HG03439 (cell line): Measurements from ENCODE around the gene MTCH2.

ENCODE experiments used
- ATAC-seq: cut with Tn5 transposase; IDR thresholded peaks from one replicate; pipeline ENCODE4 v1.9.1; 2021; ENCODE audit warnings: mild to moderate bottlenecking, moderate library complexity; ENCODE audit not compliant: unreplicated experiment

MTCH2 gene

DNA sequence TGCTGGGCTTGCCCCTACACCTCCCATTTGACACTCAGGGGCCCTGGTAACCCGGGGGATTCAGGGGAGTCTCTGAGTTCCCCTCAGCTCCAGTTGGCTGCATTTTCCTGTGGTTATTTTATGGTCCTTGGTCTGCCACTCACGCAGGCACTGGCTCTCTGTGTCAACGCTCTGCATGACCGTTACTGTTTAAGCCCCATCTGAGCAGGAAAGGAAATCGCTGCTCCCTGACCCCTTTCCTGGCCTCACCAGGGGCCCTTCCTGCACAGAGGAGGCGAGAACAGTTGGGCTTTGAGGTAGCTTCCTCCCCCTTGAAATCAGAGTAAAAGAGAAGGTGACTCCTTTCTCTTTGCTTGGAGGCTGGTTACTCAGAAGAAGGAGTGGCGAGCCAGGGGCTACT lies 50.6 kb downstream of the MTCH2 start:
- no peak for ATAC-seq

GRCh38 chr11:47589977-47590861 lies 52.1 kb downstream of the MTCH2 start:
- ATAC-seq = no peak

- ATAC-seq = no peak
Observed at GRCh38 chr11:47589584-47589976, 52.8 kb downstream of the MTCH2 start.

DNA sequence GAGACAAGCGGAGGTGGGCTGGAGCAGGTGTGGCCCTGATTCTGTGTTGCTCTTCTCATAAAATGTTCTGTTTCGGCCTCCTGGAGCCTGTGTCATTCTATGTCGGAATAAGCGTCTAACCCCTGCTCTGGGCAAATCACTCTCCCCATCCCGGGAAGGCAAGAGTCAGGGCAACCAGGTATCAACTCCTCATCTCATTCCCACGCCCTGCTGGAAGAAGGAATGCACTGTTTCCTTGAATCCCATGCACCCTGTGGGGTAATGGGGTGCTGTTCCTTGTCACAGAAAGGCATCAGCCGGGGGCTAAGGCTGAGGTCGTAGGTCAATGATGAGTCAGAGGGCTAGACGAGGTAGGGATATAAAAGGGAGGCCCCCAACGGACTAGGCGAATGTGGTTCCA lies 53.2 kb downstream of the MTCH2 start:
- no peak for ATAC-seq

DNA sequence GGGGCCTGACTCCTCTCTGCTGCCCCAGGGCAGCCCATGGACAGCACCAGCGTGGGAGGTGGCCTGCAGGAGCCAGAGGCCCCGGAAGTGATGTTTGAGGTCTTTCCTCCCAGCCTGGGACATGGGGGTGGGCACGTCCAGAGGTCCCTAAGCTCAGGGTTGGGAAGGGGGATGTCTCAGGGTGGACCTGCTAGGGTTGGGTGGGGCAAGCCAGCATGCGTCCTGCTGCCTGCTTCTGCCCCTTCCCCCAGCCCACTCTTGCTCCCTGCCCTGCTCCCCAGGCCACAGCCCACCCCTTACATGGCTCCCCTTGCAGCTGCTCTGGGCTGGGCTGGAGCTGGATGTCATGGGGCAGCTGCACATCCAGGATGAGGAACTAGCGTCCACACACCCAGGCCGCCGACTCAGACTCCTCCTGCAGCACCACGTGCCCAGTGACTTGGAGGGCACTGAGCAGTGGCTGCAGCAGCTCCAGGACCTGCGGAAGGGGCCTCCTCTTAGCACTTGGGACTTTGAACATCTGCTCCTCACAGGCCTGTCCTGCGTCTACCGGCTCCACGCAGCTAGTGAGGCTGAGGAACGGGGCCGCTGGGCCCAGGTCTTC lies 54.5 kb downstream of the MTCH2 start:
- no peak for ATAC-seq

DNA sequence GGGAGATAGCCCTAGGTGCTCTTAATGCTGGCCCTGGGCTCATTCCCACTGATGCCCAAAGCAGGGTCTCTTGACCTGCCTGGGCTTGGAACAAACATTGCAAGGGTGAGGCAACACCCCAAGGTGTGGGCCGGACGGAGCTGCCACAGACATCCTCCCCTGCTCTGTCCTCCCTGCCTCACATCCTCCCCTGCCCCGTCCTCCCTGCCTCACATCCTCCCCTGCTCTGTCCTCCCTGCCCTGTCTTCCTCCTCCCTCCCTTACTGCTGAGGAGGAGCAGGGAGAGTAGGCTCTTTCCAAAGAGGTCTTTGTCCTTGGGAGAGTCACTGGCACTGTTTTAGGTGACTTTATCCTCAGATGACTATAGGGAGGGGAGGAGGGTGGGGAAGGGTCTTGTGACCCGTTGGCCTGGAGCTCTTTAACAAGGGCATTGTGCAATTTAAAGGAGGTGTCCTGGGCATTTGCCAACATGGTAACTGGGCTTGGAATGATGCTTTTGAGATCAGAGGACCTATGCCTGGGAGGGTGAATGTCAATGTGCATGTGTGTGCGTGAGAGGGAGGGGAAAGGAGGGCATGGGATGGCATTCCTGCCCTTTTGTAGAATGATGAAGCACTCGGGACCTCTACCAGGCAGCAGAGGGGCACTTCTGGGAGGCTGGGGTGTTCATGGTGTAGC lies 55.2 kb downstream of the MTCH2 start:
- no peak for ATAC-seq

DNA sequence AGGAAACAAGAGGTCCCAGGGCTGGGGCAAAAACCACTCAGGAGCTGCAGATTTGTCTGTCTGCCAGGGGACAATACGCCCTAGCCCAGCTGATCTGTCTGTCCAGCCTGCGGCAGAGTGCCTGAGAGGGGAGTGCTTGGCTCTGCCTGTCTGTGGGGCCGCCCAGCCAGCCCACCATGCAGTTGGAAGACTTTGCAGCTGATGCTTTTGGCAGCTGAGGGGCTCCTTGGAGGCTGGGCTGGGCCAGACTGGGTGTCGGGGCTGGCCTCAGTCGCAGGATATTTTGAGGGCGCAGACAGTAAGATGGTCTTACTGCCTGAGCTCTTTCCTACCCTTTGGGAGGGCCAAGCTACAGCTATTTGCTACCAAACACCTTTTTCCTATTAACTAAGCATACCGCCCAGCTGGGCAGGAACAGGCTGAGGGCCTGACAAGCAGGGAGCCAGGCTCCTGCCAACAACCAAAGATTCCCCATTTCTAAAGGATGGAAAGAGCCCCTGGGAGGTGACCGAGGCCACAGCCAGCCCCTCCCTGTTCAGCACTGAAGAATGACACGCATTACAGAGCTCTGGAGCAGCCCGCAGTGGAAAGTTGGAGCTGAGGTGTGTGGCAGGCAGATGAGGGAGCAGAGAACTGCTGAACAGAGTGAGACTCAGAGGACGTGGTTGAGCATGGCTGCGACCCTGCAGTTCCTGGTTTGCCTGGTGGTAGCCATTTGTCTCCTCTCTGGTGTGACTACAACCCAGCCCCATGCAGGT lies 56.1 kb downstream of the MTCH2 start, which contains the start of gene FAM180B:
FAM180B (plus strand) TSS at position 581 of the 758 bp plus-strand sequence; CDS start at position 672, 91 bp downstream.
- no peak for ATAC-seq

GRCh38 chr11:47583844-47584243 lies 58.5 kb downstream of the MTCH2 start:
- ATAC-seq = no peak

DNA sequence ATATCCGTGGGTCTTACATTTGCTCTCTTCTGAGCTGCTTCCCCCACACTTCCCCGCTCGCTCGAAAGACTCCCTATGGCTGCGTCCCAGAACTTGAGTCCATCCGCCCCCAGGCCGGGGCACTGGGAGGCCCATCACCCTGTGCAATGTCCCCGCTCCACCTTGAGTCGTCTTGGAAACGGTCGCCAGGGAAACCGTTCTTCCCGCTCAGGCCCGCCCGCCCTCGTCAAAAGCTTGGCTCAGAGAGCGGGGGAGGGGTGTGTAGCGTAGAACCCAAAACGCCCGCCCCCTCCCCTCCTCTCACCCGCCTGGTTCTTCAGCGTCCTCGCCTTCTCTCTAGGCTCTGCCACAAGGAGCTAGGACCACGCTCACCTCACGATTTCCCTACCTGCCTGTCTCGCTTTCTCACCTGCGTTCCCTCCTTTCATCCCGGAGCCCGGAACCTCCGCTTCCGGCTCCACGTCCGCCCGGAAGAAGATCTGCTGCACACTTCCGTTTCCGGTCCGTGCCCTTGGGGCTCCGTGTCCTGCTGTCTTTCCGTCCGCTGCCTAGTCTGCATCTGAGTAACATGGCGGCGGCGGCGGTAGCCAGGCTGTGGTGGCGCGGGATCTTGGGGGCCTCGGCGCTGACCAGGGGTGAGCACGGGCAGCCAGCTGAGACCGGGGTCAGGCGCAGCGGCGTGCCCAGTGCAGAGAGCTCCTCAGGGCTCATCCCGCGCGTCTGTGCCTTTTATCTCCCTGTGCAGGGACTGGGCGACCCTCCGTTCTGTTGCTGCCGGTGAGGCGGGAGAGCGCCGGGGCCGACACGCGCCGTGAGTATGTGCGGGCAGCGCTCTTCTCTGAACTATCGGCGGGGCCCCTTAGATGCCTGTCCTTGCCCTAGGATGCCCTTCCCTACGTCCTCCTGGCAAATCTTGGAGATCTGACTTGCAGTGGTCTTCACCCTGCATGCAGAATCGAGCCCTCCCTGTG lies 63.5 kb downstream of the MTCH2 start, which contains the start of the genes KBTBD4 and NDUFS3:
KBTBD4 (minus strand) TSS at position 447 of the 971 bp plus-strand sequence; CDS start at position 428, 19 bp downstream.
NDUFS3 (plus strand) TSS at position 551 of the 971 bp plus-strand sequence; CDS start at position 569, 18 bp downstream.
- ATAC-seq = peak; percentile 91

DNA sequence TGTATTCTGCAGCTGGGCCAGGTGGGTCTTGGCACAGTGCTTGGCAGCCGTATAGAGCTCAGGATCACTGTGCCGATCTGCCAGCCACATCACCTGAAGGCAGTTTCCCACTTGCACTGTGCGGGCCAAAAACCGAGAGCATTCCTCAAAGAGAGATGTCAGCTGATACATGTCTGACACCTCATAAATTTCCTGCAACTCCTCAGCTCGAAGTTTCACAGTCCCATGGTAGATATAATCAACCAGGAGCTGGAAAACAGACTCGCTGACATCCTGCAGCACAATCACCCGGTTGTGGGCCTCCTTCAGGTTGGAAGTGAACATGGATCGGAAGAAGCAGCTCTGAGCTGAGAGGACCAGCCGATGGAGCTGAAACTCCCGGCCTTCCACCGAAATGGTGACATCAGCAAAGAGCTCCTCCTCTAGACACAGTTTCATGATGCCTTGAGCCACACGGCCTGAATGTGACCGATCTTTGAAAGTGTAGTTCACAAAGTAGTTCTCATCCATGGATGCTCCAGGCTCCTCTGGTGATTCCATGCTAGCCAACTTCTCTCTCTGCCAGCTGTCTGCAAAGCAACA lies 64.8 kb downstream of the MTCH2 start:
- no peak for ATAC-seq

DNA sequence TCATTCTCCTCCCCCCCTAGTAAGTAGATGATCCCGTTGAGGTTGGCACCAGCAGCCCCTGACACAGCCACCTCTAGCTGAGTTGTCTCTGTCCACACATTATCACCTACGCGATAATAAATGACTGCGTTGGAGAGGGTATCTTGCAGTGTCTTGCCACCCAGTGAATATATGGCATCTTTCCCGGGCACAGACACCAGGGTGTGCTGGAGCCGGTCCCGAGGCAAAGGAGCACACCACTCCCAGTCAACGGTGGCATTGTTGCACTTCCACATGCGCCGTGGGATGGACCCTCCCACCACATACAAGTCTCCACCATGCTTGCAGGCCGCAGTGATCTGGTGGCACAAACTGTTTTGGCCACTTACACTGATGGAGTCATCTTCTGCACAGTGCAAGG lies 69.0 kb downstream of the MTCH2 start:
- no peak for ATAC-seq

- no peak for ATAC-seq
Observed at GRCh38 chr11:47572715-47573255, 69.6 kb downstream of the MTCH2 start.

DNA sequence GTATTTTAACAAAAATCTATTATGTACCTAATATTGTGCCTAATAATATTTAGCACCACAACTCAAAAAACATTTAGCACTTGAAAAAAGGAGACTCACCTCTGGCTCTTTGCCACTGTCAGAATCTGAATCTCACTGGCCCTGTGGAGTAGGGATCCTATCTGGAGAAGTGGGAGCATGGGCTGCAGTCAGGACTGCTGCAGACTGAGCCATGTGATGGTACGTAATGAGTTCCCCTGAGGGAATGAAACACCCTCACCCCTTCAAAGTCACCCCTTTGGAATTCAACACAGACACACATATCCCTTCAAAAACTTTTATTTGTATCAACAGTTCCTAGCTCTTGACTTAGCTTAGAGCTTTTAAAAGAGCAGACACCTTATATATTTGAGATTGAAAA lies 70.5 kb downstream of the MTCH2 start:
- no peak for ATAC-seq

GRCh38 chr11:47571357-47571729 lies 71.0 kb downstream of the MTCH2 start:
- ATAC-seq = no peak

DNA sequence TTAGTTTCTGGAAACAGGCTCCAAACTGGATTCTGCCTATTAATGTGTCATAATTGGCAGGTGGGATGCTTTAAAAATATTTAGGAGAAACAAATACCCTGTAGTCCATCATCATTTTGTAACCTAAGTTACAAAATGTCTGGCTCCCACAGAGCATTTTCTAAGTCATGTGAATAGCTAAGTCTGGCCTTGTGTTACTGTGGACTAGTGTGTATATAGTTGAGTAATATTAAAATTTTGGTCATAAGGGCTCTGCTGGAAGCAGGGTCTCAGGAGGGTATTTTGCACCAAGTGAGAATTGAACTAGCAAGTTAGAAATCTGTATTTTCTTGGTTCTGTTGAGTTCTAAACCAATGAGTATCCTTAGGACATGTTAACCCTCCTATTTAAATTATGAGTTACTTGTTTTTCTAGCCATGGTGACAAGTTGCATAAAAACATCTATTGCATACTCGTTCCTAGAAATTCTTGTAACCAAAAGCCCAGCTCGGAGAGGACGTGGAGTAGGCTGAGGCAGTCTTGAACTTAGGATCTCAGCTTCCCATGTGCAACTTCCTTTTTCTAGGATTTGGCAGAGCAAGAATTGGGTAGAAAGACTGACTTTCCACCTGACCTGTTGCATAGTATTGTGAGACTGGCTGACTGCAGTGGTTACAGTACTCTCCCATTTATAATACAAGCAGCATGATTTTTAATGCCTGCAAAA lies 71.6 kb downstream of the MTCH2 start:
- no peak for ATAC-seq

DNA sequence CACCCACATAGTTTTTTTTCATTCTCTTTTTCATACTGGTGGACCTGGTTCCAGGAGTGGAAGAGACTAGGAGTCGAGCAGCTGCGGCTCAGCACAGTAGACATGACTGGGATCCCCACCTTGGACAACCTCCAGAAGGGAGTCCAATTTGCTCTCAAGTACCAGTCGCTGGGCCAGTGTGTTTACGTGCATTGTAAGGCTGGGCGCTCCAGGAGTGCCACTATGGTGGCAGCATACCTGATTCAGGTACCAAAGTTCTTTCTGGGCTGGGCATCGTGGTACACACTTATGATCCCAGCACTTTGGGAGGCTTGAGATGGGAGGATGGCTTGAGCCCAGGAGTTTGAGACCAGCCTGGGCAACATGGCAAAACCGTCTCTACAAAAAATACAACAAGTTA lies 72.7 kb downstream of the MTCH2 start:
- no peak for ATAC-seq
